KOPT-K1 (cell line): ENCODE data around the gene SEC14L2.
"Not testable (repeated sequence)": the region's sequence is repeated elsewhere in the genome, so short reads cannot be mapped to it uniquely, and the experiment has no call there.

ENCODE experiments used
- H3K27ac ChIP-seq: fragments of 200-600 bp; sonication (generic); 2 replicates; pipeline ENCODE4 v1.5.1; 2016; ENCODE audit warnings: antibody characterized with exemption, mild to moderate bottlenecking, low read depth, low read length; ENCODE audit not compliant: poor library complexity, severe bottlenecking
- H3K36me3 ChIP-seq: fragments of 200-600 bp; sonication (generic); 2 replicates; pipeline ENCODE4 v1.5.1; 2017; ENCODE audit warnings: antibody characterized with exemption, mild to moderate bottlenecking, low read length, moderate library complexity; ENCODE audit not compliant: insufficient read depth
- H3K9me3 ChIP-seq: fragments of 200-600 bp; sonication (generic); 2 replicates; pipeline ENCODE4 v1.5.1; 2017; ENCODE audit warnings: antibody characterized with exemption, low read length, mild to moderate bottlenecking; ENCODE audit not compliant: insufficient read depth, poor library complexity, severe bottlenecking

SEC14L2 gene

DNA sequence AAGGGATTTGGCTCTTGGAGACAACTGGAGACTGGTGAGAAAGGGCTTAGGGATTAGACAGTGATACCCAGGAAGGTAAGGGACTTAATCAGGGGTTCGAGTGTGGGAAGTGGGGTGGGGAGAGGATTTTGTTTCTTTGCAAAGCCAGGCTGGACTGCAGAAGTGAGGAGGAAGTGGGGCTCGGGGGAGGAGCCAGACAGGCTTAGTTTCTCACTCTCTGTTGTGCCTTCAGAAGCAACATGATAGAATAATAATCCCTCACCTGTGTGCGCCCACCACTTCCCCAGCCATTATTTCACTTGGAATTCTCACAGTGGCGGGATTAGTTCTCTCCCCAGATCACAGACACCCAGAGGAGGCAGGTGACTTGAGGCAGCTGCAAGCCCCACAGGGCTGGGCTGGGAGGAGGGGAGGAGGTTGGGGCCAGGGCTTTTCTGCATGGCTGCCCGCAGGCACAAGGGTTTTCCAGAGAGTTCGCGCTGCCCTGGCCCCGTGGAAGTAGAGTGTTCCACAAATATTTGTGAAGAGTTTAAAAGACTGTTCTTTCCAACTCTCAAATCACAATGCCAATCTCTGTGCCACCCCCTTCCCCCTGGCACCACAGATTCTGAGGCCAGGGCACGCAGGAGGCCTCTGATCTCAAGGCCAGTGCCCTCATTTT is 4.0 kb upstream of the SEC14L2 start:
- Histone ChIP-seq H3K36me3 (no peaks in the 10 kb centered on the region), H3K27ac (peak overlapping the region; percentile 41), H3K9me3 (peaks cover 5% of the 10 kb centered on the region)

DNA sequence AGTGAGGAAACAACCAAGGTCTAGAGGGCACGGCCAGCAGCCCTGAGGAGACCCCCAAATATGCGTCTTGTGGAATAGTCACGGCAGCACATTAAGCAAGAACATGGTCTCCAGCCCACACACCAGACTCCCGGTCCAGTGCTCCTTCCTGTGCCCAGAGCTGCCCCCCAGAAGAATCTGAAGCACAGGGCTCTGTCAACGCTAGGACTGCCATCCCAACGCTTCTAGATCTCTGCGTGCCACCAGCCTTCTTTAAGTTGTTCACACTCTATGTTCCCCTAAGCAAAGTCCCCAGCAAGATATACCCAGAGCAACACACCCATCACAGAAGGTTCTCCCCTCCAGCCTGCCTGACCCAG is 3.5 kb upstream of the SEC14L2 start:
- Histone ChIP-seq H3K9me3 (peaks cover 5% of the 10 kb centered on the region), H3K36me3 (no peaks in the 10 kb centered on the region), H3K27ac (no peak overlapping the region)

GRCh38 chr22:30393885-30394284 is 2.9 kb upstream of the SEC14L2 start:
- Histone ChIP-seq H3K27ac (no peak overlapping the region), H3K9me3 (peaks cover 5% of the 10 kb centered on the region), H3K36me3 (no peaks in the 10 kb centered on the region)

GRCh38 chr22:30397656-30398635 is 1.1 kb downstream of the SEC14L2 start:
- Histone ChIP-seq H3K36me3 (no peaks in the 10 kb centered on the region), H3K9me3 (no peaks in the 10 kb centered on the region), H3K27ac (peak overlapping the region; percentile 47)

GRCh38 chr22:30398685-30399680 is 2.2 kb downstream of the SEC14L2 start:
- Histone ChIP-seq H3K36me3 (no peaks in the 10 kb centered on the region), H3K9me3 (no peaks in the 10 kb centered on the region), H3K27ac (peak overlapping the region; percentile 36)

DNA sequence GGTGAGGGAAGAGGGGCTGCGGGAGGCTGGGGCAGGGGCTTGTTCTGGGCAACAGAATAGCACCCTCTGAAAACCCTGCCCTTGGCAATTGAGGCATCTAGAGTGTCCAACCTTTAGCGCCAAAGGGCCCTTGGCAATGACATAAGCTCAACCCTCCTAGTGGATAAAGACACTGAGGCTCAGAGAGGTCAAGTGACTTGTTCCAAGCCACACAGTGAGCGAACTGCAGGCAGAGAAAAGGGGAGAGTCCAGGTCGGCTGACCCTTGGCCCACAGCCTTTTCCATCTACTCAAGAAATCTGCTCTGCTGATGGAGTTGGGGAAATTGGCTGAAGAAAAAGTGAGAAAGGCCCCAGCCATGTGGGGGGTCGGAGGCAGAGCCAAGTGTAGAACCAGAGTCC is 2.9 kb downstream of the SEC14L2 start:
- H3K36me3 ChIP-seq = no peaks in the 10 kb centered on the region
- no peaks in the 10 kb centered on the region for H3K9me3 ChIP-seq
- no peak overlapping the region for H3K27ac ChIP-seq

DNA sequence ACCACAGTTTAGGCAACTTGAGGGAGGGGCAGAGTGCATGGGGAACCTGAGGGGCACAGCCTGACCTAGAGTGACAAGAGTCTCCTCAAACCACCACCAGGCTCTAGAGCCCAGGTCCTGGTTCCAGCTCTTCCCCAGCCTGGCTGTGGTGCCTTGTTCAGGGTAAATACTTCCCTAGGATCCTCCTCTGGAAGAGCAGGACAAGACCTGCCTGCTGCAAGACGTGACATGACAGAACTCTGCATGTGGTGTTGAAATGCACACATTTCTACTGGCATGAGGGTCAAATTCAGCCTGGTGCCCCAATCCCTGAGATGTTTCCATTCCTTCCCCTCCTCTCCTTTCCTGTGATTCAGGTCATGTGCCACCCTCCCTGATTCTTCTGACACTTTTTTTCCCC is 3.3 kb downstream of the SEC14L2 start:
- no peaks in the 10 kb centered on the region for H3K36me3 ChIP-seq
- H3K27ac ChIP-seq = no peak overlapping the region
- no peaks in the 10 kb centered on the region for H3K9me3 ChIP-seq

DNA sequence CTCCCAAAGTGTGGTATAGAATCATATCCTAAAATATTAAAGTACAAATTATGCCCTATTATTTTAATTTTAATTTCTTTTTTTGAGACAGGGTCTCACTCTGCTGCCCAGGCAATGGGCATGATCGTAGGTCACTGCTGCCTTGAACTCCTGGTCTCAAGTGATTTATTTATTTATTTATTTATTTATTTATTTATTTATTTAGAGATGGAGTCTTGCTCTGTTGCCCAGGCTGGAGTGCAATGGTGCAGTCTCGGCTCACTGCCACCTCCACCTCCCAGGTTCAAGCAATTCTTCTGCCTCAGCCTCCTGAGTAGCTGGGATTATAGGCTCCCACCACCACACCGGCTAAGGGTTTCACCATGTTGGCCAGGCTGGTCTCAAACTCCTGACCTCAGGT is 4.2 kb downstream of the SEC14L2 start:
- H3K36me3 ChIP-seq = not testable (repeated sequence)

DNA sequence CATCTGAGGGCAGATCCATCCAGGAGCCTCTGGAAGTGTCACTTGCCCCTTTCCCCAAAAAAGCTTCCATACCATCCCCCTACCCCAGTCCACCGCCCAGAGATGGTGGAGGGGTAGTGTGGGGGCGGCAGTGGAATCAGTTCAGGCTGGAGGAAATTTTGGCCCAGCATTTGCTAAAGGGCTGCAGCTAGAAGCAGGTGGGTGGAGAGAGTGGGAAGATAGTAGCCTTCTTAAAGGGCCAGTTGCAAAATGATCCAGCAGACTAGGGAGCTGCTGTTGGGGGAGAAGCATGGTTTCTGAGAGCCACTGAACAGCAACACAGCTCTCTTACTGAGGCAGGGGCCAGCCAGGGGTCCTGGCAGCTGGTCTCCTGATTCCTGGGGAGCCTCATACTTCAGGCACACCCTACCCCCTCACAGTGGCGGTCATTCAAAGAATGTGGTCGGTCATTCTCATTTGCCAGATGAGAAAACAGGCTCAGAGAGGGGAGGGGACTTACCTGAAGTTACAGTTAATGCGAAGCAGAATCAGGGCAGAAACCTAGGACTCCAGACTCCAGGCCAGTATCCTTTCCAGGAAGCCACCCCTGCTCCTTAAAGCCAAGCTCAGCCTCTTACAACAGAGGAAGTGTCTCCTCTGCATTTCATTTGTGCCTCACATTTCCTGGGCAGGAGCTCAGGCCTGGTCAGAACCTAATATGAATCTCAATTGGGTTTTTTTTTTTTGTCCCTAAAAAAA is 5.4 kb downstream of the SEC14L2 start:
- Histone ChIP-seq H3K36me3 (peaks cover 13% of the 10 kb centered on the region), H3K9me3 (no peaks in the 10 kb centered on the region), H3K27ac (no peak overlapping the region)

More for the DNA sequence above, 4.2 kb downstream of the SEC14L2 start:
- H3K9me3 ChIP-seq, H3K27ac ChIP-seq: not testable (repeated sequence)

DNA sequence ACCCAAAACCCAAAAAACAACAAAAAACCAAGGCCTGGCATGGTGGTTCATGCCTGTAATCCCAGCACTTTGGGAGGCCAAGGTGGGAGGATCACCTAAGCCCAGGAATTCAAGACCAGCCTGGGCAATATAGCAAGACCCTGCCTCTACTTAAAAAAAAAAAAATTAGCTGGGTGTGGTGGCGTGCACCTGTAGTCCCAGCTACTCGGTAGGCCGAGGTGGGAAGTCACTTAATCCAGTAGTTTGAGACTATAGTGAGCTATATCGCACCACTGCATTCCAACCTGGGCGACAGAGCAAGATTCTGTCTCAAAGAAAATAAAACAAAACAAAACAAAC is 5.9 kb downstream of the SEC14L2 start:
- H3K9me3 ChIP-seq, H3K27ac ChIP-seq: not testable (repeated sequence)
- H3K36me3 ChIP-seq = peaks cover 19% of the 10 kb centered on the region

DNA sequence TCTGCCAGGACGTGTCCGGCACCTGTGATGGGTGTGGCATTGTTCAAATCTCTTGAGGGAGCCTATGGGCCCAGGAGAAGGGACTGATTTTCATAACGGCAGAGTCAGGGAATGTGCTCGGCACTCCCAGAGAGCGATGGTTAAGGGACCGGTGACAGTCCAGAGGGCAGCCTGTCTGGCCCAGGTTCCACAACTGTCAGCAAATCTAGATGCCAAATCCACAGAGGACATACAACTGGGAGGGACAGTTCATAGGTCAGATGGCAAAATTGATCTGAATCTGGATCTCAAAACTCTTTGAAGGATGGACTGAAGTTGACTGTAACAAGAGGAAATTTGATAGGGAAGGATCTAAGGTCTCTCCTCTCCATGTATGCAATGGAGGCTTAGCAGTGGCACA is 7.5 kb downstream of the SEC14L2 start:
- Histone ChIP-seq H3K9me3 (no peaks in the 10 kb centered on the region), H3K36me3 (peaks cover 34% of the 10 kb centered on the region), H3K27ac (no peak overlapping the region)

- Histone ChIP-seq H3K27ac (no peak overlapping the region), H3K36me3 (peaks cover 48% of the 10 kb centered on the region), H3K9me3 (no peaks in the 10 kb centered on the region)
Observed at GRCh38 chr22:30405731-30406130, 8.9 kb downstream of the SEC14L2 start.

- peaks cover 55% of the 10 kb centered on the region for H3K36me3 ChIP-seq
- H3K9me3 ChIP-seq = no peaks in the 10 kb centered on the region
- H3K27ac ChIP-seq = no peak overlapping the region
Observed at GRCh38 chr22:30406400-30406799, 9.6 kb downstream of the SEC14L2 start.

DNA sequence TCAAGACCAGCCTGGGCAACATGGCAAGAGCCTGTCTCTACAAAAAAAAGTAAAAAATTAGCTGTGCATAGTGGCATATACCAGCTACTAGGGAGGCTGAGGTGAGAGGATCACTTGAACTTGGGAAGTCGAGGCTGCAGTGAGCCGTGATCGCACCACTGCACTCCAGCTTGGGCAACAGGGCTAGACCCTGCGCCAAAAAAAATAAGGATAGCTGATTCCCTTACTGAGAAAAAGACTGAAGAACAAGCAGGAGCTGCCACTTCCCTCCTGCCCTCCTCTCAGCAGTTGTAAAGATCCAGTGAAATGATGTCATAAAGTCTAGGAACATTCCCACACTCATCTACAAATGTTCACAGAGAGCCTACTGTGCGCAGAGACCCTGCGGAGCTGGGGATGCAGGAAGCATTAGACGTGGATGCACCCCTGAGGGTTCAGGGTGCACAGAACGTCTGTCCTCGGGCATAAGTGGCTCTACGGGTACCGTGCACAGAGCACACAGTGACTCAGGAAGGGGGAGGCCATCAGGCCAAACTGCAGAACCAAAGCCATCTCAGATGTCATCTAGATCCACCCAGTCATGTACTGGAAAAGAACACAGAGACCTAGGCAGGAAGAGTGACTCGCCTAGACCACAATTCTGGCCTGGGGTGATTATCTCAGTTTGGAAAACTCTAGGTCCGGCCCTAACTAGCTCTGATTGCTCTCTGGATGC is 11.7 kb downstream of the SEC14L2 start:
- Histone ChIP-seq H3K27ac (no peak overlapping the region), H3K36me3 (peaks cover 76% of the 10 kb centered on the region), H3K9me3 (no peaks in the 10 kb centered on the region)
